ENCODE results near the gene NUP42.

The NUP42 gene, protein sequence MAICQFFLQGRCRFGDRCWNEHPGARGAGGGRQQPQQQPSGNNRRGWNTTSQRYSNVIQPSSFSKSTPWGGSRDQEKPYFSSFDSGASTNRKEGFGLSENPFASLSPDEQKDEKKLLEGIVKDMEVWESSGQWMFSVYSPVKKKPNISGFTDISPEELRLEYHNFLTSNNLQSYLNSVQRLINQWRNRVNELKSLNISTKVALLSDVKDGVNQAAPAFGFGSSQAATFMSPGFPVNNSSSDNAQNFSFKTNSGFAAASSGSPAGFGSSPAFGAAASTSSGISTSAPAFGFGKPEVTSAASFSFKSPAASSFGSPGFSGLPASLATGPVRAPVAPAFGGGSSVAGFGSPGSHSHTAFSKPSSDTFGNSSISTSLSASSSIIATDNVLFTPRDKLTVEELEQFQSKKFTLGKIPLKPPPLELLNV

GRCh38 chr7:23181684-23182553 lies at the start of gene NUP42:
Gene NUP42 (plus strand): TSS chr7:23182048. CDS start chr7:23182086, 38 bp downstream.
- peaks cover 17% of the 10 kb centered on the region for H3K36me3 ChIP-seq (replicated peaks)
- peak within 1 kb of the TSS; percentile 75 for H3K4me3 ChIP-seq
- in situ Hi-C loops (cut with MboI; ENCODE audit: low sequenced_read_pairs) = no loop called here
- H3K4me1 ChIP-seq = peaks cover 7% of the 10 kb centered on the region
- DNase-seq (ENCODE audit: low spot score in 2 of 2) = peak; percentile 98 to 99
- H3K9me3 ChIP-seq = no peaks in the 10 kb centered on the region
- no peaks in the 10 kb centered on the region for H3K27me3 ChIP-seq (ENCODE audit: low read depth)

DNA sequence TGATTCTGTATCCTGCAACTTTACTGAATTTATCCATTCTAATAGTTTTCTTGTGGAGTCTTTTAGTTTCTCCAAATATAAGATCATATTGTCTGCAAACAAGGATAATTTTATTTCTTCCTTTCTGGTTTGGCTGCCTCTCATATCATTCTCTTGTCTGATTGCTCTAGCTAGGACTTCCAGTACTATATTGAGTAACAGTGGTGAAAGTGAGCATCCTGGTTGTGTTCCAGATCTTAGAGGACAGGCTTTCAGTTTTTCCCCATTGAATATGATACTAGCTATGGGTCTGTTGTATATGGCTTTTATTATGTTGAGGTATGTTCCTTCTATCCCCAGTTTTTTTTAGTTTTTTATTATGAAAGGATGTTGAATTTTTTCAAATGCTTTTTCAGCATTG lies 48.1 kb upstream of the NUP42 start:
- in situ Hi-C loops (cut with MboI; ENCODE audit: low sequenced_read_pairs) = no loop called here
- DNase-seq (ENCODE audit: low spot score in 2 of 2) = no peak
- no peaks in the 10 kb centered on the region for H3K27me3 ChIP-seq (ENCODE audit: low read depth)
- H3K9me3 ChIP-seq = no peaks in the 10 kb centered on the region
- no peak overlapping the region for H3K4me3 ChIP-seq
- H3K36me3 ChIP-seq (replicated peaks) = no peaks in the 10 kb centered on the region
- H3K4me1 ChIP-seq = no peaks in the 10 kb centered on the region

GRCh38 chr7:23135755-23136154 lies 46.1 kb upstream of the NUP42 start:
- no peaks in the 10 kb centered on the region for H3K9me3 ChIP-seq
- in situ Hi-C loops (cut with MboI; ENCODE audit: low sequenced_read_pairs) = no loop called here

DNA sequence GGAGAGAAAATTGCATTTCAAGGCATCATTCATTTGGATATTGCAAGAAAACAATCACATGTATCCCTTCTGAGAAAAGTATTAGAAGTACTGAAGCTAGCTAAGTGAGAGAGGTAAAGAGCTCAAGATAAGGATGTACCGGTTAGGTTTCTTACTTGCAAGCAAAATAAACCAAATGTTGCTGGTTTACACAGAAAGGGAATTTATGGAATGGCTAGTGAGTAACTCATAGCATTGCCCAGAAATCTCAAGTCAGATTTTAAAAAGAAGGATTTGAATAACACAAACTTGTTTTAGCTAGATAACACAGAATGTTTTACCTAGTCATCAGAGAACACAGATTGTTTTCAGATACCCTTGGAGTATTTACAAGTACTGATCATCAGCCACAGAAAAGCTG lies 45.6 kb upstream of the NUP42 start:
- no peak for DNase-seq (ENCODE audit: low spot score in 2 of 2)
- H3K27me3 ChIP-seq (ENCODE audit: low read depth) = no peaks in the 10 kb centered on the region
- H3K9me3 ChIP-seq = no peaks in the 10 kb centered on the region
- in situ Hi-C loops (cut with MboI; ENCODE audit: low sequenced_read_pairs) = no loop called here
- no peaks in the 10 kb centered on the region for H3K36me3 ChIP-seq (replicated peaks)
- H3K4me1 ChIP-seq = no peaks in the 10 kb centered on the region
- no peak overlapping the region for H3K4me3 ChIP-seq

More at GRCh38 chr7:23135755-23136154, 46.1 kb upstream of the NUP42 start:
- no peaks in the 10 kb centered on the region for H3K27me3 ChIP-seq (ENCODE audit: low read depth)
- H3K4me3 ChIP-seq = no peak overlapping the region
- no peak for DNase-seq (ENCODE audit: low spot score in 2 of 2)
- H3K36me3 ChIP-seq (replicated peaks) = no peaks in the 10 kb centered on the region
- no peaks in the 10 kb centered on the region for H3K4me1 ChIP-seq

DNA sequence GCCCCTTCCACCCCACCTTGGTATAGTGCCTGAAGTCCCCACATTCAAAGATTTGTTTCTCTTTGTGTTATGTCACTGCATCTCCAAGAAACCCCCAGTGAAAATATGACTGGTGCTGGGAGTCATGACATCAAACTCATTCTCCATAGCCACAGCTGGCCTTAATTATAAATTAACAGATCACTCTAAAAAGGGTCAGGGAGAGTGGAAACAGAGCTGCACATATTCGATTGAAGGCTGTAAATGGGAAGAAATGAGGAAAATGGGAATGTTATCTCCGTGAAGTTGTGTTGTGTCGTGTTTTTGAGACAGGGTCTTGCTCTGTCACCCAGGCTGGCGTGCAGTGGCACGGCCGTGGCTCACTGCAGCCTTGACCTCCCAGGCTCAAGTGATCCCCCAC lies 24.2 kb upstream of the NUP42 start:
- in situ Hi-C loops (cut with MboI; ENCODE audit: low sequenced_read_pairs) = no loop called here
- no peaks in the 10 kb centered on the region for H3K27me3 ChIP-seq (ENCODE audit: low read depth)
- no peaks in the 10 kb centered on the region for H3K36me3 ChIP-seq (replicated peaks)
- no peak overlapping the region for H3K4me3 ChIP-seq
- no peaks in the 10 kb centered on the region for H3K4me1 ChIP-seq
- no peaks in the 10 kb centered on the region for H3K9me3 ChIP-seq
- no peak for DNase-seq (ENCODE audit: low spot score in 2 of 2)

- in situ Hi-C loops (cut with MboI; ENCODE audit: low sequenced_read_pairs) = no loop called here
These were observed 23.3 kb upstream of the NUP42 start for GRCh38 chr7:23158546-23158945.

DNA sequence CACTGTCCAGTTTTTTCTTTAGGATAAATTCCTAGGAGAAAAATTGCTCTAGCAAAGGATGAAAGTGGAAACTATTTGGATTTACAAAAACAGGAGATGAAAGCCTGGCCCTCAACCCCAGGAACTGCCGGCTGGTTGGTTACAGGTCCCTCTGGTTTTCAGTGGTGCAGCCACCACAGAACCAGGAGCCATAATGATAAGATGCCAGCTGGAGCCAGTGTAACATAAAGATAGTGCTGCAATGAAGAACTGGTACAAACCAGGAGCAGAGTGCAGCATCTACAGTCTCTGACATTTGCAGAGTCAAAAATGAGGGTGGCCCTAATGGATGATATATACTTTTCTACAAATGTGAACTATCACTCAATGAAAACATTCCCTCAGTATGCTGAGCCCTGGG lies 20.4 kb upstream of the NUP42 start:
- Histone ChIP-seq H3K36me3 (replicated peaks) (no peaks in the 10 kb centered on the region), H3K4me3 (no peak overlapping the region), H3K27me3 (ENCODE audit: low read depth) (no peaks in the 10 kb centered on the region), H3K4me1 (no peaks in the 10 kb centered on the region), H3K9me3 (no peaks in the 10 kb centered on the region)
- in situ Hi-C loops (cut with MboI; ENCODE audit: low sequenced_read_pairs) = no loop called here
- no peak for DNase-seq (ENCODE audit: low spot score in 2 of 2)

More at GRCh38 chr7:23158546-23158945, 23.3 kb upstream of the NUP42 start:
- DNase-seq (ENCODE audit: low spot score in 2 of 2) = no peak
- Histone ChIP-seq H3K4me1 (no peaks in the 10 kb centered on the region), H3K36me3 (replicated peaks) (no peaks in the 10 kb centered on the region), H3K4me3 (no peak overlapping the region), H3K27me3 (ENCODE audit: low read depth) (no peaks in the 10 kb centered on the region), H3K9me3 (no peaks in the 10 kb centered on the region)

GRCh38 chr7:23164846-23165245 lies 17.0 kb upstream of the NUP42 start:
- in situ Hi-C loops (cut with MboI; ENCODE audit: low sequenced_read_pairs) = no loop called here
- no peaks in the 10 kb centered on the region for H3K9me3 ChIP-seq

DNA sequence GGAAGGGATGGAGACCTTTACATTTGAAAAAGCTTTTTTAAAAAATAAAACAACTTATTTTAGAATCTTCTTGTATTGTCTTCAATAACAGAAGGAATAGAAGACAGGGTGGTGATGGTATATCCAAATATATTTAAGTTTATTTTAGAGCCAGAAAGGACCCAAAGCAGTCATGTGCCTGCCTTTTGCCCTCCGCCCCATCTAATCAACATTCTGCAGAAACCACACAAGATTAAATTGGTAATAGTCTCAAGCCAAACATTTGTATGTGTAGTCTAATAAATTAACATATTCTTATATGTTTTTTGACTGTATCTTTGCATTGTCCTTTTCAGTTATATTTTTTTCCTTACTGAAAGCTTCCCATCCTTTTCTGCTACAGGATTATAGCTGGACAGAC lies 16.5 kb upstream of the NUP42 start:
- DNase-seq (ENCODE audit: low spot score in 2 of 2) = no peak
- no peaks in the 10 kb centered on the region for H3K36me3 ChIP-seq (replicated peaks)
- in situ Hi-C loops (cut with MboI; ENCODE audit: low sequenced_read_pairs) = no loop called here
- no peaks in the 10 kb centered on the region for H3K27me3 ChIP-seq (ENCODE audit: low read depth)
- H3K9me3 ChIP-seq = no peaks in the 10 kb centered on the region
- H3K4me1 ChIP-seq = no peaks in the 10 kb centered on the region
- H3K4me3 ChIP-seq = no peak overlapping the region

More at GRCh38 chr7:23164846-23165245, 17.0 kb upstream of the NUP42 start:
- no peak for DNase-seq (ENCODE audit: low spot score in 2 of 2)
- Histone ChIP-seq H3K27me3 (ENCODE audit: low read depth) (no peaks in the 10 kb centered on the region), H3K4me3 (no peak overlapping the region), H3K4me1 (no peaks in the 10 kb centered on the region), H3K36me3 (replicated peaks) (no peaks in the 10 kb centered on the region)

DNA sequence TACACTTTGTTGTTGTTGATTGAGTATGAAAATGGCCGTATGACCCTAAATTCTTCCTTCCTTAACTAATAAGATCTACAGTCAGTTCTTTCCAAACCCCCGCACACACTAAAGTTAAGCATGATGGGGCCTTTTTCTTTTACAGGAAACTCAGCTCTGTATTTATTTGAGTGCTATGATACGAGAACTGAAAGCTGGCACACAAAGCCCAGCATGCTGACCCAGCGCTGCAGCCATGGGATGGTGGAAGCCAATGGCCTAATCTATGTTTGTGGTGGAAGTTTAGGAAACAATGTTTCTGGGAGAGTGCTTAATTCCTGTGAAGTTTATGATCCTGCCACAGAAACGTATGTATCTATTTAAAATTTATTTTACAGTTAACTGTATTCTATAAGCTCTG lies 14.2 kb upstream of the NUP42 start:
- Histone ChIP-seq H3K36me3 (replicated peaks) (no peaks in the 10 kb centered on the region), H3K4me3 (no peak overlapping the region), H3K27me3 (ENCODE audit: low read depth) (no peaks in the 10 kb centered on the region), H3K4me1 (no peaks in the 10 kb centered on the region), H3K9me3 (no peaks in the 10 kb centered on the region)
- no peak for DNase-seq (ENCODE audit: low spot score in 2 of 2)
- in situ Hi-C loops (cut with MboI; ENCODE audit: low sequenced_read_pairs) = no loop called here

GRCh38 chr7:23168111-23168885 lies 13.6 kb upstream of the NUP42 start:
- no peak for DNase-seq (ENCODE audit: low spot score in 2 of 2)
- in situ Hi-C loops (cut with MboI; ENCODE audit: low sequenced_read_pairs) = no loop called here

DNA sequence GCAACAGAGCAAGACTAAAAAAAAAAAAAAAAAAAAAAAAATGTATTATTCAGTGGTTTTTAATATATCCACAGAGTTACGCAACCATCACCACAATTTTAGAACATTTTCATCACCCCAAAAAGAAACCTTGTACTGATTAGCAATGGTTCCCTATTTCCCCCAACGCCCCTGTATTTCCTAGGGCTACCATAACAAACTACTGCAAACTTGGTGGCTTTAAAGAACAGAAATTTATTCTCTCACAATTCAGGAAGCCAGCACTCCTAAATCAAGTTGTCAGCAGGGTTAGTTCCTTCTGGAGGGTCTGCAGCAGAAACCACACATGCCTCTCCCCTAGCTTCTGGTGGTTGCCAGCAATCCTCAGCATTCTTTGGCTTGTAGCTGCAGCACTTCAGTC lies 5.9 kb upstream of the NUP42 start:
- in situ Hi-C loops (cut with MboI; ENCODE audit: low sequenced_read_pairs) = no loop called here
- H3K4me3 ChIP-seq = no peak overlapping the region
- no peak for DNase-seq (ENCODE audit: low spot score in 2 of 2)

More at GRCh38 chr7:23168111-23168885, 13.6 kb upstream of the NUP42 start:
- no peaks in the 10 kb centered on the region for H3K4me1 ChIP-seq
- no peaks in the 10 kb centered on the region for H3K9me3 ChIP-seq
- H3K27me3 ChIP-seq (ENCODE audit: low read depth) = no peaks in the 10 kb centered on the region
- H3K36me3 ChIP-seq (replicated peaks) = no peaks in the 10 kb centered on the region
- no peak overlapping the region for H3K4me3 ChIP-seq

GRCh38 chr7:23183279-23184012 lies 1.6 kb downstream of the NUP42 start:
- Histone ChIP-seq H3K27me3 (ENCODE audit: low read depth) (no peaks in the 10 kb centered on the region), H3K36me3 (replicated peaks) (peaks cover 31% of the 10 kb centered on the region), H3K4me3 (peak overlapping the region; percentile 75), H3K4me1 (peaks cover 7% of the 10 kb centered on the region), H3K9me3 (no peaks in the 10 kb centered on the region)
- peak in 1 of 2 experiments; percentile 38 for DNase-seq (ENCODE audit: low spot score in 2 of 2)
- in situ Hi-C loops (cut with MboI; ENCODE audit: low sequenced_read_pairs) = no loop called here

More for the DNA sequence above, 5.9 kb upstream of the NUP42 start:
- Histone ChIP-seq H3K27me3 (ENCODE audit: low read depth) (no peaks in the 10 kb centered on the region), H3K9me3 (no peaks in the 10 kb centered on the region), H3K4me1 (no peaks in the 10 kb centered on the region), H3K36me3 (replicated peaks) (no peaks in the 10 kb centered on the region)
